Natural killer cell (primary cell): ENCODE measurements around the gene ZNF175. TPM values are rescaled to one million over a fixed set of nuclear protein-coding genes. Genes with fewer than 3 reads are reported as not detected.

Experiments
- ATAC-seq, 3 donors: fragments of 150-1000 bp in 2 of 3; fragments of 200-7000 bp in 1 of 3; cut with Tn5 transposase; 1 replicate in 1 of 3; 2 replicates in 2 of 3; pipeline ENCODE4 v1.10.0; 2021; ENCODE audit warnings: mild to moderate bottlenecking in 2 of 3, moderate library complexity in 2 of 3
- DNase-seq, 2 donors: peaks; one replicate each; pipeline versions ENCODE4 v3.0.0 to v3.0.0-alpha.2; 2013 to 2021; ENCODE audit warnings: mixed read lengths in 1 of 2
- H3K27ac ChIP-seq: one replicate; pipeline ENCODE4 v1.5.1; 2013; ENCODE audit warnings: mild to moderate bottlenecking, low read length
- H3K27me3 ChIP-seq: one replicate; pipeline ENCODE4 v1.6.1; 2013; ENCODE audit warnings: low read length; ENCODE audit not compliant: control insufficient read depth, insufficient read depth
- H3K36me3 ChIP-seq: one replicate; pipeline ENCODE4 v1.6.1; 2013; ENCODE audit warnings: low read length; ENCODE audit not compliant: control insufficient read depth, insufficient read depth
- H3K4me1 ChIP-seq: one replicate; pipeline ENCODE4 v1.6.1; 2013; ENCODE audit warnings: low read length; ENCODE audit not compliant: control insufficient read depth, insufficient read depth
- H3K4me3 ChIP-seq: one replicate; pipeline ENCODE4 v1.5.1; 2013; ENCODE audit warnings: low read length
- H3K9me3 ChIP-seq: one replicate; pipeline ENCODE4 v1.6.1; 2013; ENCODE audit warnings: low read length; ENCODE audit not compliant: control insufficient read depth, insufficient read depth
- H3K27ac Mint-ChIP-seq, 2 donors: one replicate each; pipeline ENCODE4 v1.8.0; 2022; ENCODE audit warnings: mild to moderate bottlenecking in 2 of 2, mixed read lengths in 2 of 2, moderate library complexity in 1 of 2
- H3K27me3 Mint-ChIP-seq, 2 donors: one replicate each; pipeline ENCODE4 v1.8.0; 2022; ENCODE audit warnings: low read depth in 2 of 2, mixed read lengths in 2 of 2
- H3K36me3 Mint-ChIP-seq: one replicate; pipeline ENCODE4 v1.8.0; 2022; ENCODE audit warnings: mixed read lengths
- H3K4me1 Mint-ChIP-seq, 2 donors: one replicate each; pipeline ENCODE4 v1.8.0; 2022; ENCODE audit warnings: mixed read lengths in 2 of 2
- H3K4me3 Mint-ChIP-seq: one replicate; pipeline ENCODE4 v1.8.0; 2022; ENCODE audit warnings: mild to moderate bottlenecking, moderate library complexity, mixed read lengths
- H3K9me3 Mint-ChIP-seq, 2 donors: one replicate each; pipeline ENCODE4 v1.8.0; 2022; ENCODE audit warnings: mixed read lengths in 2 of 2
- WGBS: methylation state at CpG from one replicate; pipeline ENCODE4 v1.1.7; 2013; ENCODE audit warnings: missing lambda C conversion rate; ENCODE audit not compliant: insufficient coverage; 5-methylcytosine and 5-hydroxymethylcytosine counted together
- intact Hi-C: fragments of 100-400 bp; cut with micrococcal nuclease; formaldehyde crosslinking; loops from one replicate; pipeline ENCODE4 v1.14.2; 2022
- total RNA-seq, 4 donors: library from RNA; stranded (reverse); fragments of 120-200 nt in 1 of 4; gene quantifications; one replicate each; pipeline versions ENCODE4 v1.2.3 to v1.2.4, GENCODE V29; 2013 to 2022
- TF ChIP-seq, protein P1 (sequence below): fragments of 200-600 bp; IDR thresholded peaks from one replicate; pipeline ENCODE4 v1.8.0; 2022; ENCODE audit warnings: antibody characterized with exemption

Gene ZNF175
- total RNA-seq, 3 donors from 2014 or later (not counting 1 experiment from before 2014, with no cell fraction given) = 3.4 to 4.8 (median 4.0) TPM

DNA sequence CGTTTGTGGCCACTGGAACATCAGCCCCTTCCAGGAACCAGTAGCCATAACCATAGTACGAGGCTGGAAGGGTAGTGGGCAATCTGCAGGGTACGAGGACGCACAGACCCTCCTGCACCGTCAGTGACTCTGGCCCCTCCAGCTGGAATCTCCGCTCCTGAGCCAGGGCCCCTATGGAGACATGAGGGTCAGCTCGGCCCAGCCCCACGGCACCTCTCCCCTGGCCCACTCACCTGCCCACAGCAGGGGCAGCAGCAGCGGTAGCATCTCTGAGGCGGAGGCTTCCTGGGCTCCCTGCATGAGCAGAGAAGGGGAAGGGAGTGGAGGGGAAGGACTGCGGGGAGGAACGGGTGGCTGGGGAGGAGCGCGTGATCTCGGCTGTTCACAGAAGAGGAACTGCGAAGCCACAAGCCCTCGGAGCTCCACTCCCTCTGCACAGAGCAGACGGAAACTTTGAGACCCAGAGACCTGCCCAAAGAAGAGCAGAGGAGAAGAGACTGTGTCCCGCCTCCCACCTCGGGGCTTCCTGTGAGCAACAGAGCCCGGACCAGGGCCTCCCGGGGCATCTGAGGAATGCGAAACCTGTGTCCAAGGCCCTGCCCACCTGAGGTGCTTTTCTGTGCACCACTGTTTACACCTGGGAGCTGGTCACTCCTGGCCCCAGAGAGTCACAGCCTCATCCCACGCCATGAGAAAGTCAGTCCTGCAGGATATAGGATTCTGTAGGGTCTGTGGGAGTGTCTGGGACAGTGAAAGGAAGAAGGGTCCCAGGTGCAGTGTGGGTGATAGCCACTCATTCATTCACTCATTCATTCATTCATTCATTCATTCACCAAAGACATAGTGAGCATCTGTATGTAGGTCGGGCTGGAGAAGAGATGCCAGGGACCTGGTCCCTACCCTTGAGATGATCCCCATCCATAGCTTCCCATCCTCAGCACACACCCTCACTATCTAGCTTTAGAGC, 39.5 kb upstream of the ZNF175 start, which contains the start of gene SIGLEC6:
SIGLEC6 (minus strand) TSS at position 322 of the 967 bp plus-strand sequence; CDS start at position 300, 22 bp downstream.
- 22% methylated on average over 25 of the region's 25 CpGs for WGBS
- H3K9me3 Mint-ChIP-seq = no peaks in the 10 kb centered on the region
- H3K27me3 Mint-ChIP-seq = peaks cover 11 to 41% of the 10 kb centered on the region in 2 donors
- TF ChIP-seq, protein P1, sequence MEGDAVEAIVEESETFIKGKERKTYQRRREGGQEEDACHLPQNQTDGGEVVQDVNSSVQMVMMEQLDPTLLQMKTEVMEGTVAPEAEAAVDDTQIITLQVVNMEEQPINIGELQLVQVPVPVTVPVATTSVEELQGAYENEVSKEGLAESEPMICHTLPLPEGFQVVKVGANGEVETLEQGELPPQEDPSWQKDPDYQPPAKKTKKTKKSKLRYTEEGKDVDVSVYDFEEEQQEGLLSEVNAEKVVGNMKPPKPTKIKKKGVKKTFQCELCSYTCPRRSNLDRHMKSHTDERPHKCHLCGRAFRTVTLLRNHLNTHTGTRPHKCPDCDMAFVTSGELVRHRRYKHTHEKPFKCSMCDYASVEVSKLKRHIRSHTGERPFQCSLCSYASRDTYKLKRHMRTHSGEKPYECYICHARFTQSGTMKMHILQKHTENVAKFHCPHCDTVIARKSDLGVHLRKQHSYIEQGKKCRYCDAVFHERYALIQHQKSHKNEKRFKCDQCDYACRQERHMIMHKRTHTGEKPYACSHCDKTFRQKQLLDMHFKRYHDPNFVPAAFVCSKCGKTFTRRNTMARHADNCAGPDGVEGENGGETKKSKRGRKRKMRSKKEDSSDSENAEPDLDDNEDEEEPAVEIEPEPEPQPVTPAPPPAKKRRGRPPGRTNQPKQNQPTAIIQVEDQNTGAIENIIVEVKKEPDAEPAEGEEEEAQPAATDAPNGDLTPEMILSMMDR = no peak
- peaks cover 7% of the 10 kb centered on the region for H3K36me3 Mint-ChIP-seq
- Histone ChIP-seq H3K27ac (no peak within 1 kb of the TSS), H3K4me3 (peak within 1 kb of the TSS; percentile 31), H3K27me3 (no peaks in the 10 kb centered on the region), H3K36me3 (no peaks in the 10 kb centered on the region), H3K9me3 (no peaks in the 10 kb centered on the region), H3K4me1 (peaks cover 14% of the 10 kb centered on the region)
- intact Hi-C loops = no loop called here
- H3K4me3 Mint-ChIP-seq = peak within 1 kb of the TSS; percentile 57
- DNase-seq (peak; percentile 13 to 40), ATAC-seq (peak; percentile 89 to 98 (median 94))
- peak within 1 kb of the TSS in 1 of 2 donors; percentile 42 for H3K27ac Mint-ChIP-seq
- peaks cover 6 to 17% of the 10 kb centered on the region in 2 donors for H3K4me1 Mint-ChIP-seq

DNA sequence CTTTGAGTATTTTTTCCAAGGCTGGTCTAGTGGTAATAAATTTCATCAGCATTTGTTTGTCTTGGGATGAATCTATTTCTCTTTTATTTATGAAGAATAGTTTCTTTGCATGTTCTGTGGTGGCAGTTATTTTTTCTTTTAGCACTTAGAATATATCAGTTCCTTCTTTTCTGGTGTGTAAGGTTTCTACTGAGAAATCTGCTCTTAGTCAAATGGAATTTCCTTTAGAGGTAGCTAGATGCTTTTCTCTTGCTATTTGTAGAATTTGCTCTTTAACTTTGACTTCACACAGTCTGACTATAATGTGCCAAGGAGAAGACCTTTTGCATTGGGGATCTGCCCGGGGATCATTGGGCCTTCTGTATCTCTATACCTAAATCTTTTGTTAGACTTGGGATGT, 35.5 kb upstream of the ZNF175 start:
- H3K27me3 Mint-ChIP-seq = peaks cover 15 to 46% of the 10 kb centered on the region in 2 donors
- ATAC-seq = no peak
- H3K36me3 Mint-ChIP-seq = peaks cover 8% of the 10 kb centered on the region
- peaks cover 3% of the 10 kb centered on the region for H3K27me3 ChIP-seq
- peaks cover 6 to 17% of the 10 kb centered on the region in 2 donors for H3K4me1 Mint-ChIP-seq
- no peaks in the 10 kb centered on the region for H3K9me3 Mint-ChIP-seq
- peaks cover 14% of the 10 kb centered on the region for H3K4me1 ChIP-seq
- no peak overlapping the region for H3K4me3 ChIP-seq
- WGBS = no CpG with 5 or more reads among the region's 1 CpG
- TF ChIP-seq, protein P1 = no peak
- no peaks in the 10 kb centered on the region for H3K9me3 ChIP-seq
- H3K27ac Mint-ChIP-seq = no peak overlapping the region
- no peak for DNase-seq
- H3K4me3 Mint-ChIP-seq = no peak overlapping the region
- no peak overlapping the region for H3K27ac ChIP-seq
- intact Hi-C loops = no loop called here
- no peaks in the 10 kb centered on the region for H3K36me3 ChIP-seq

GRCh38 chr19:51539821-51540366, 31.2 kb upstream of the ZNF175 start:
- Histone ChIP-seq H3K9me3 (no peaks in the 10 kb centered on the region), H3K27ac (no peak overlapping the region), H3K36me3 (no peaks in the 10 kb centered on the region), H3K27me3 (peaks cover 3% of the 10 kb centered on the region), H3K4me3 (no peak overlapping the region), H3K4me1 (no peaks in the 10 kb centered on the region)
- TF ChIP-seq, protein P1 = no peak
- Mint-ChIP-seq H3K4me1 (no peaks in the 10 kb centered on the region), H3K9me3 (no peaks in the 10 kb centered on the region), H3K27me3 (peaks cover 29 to 51% of the 10 kb centered on the region in 2 donors), H3K27ac (no peak overlapping the region), H3K36me3 (peaks cover 8% of the 10 kb centered on the region), H3K4me3 (no peak overlapping the region)
- intact Hi-C loops = no loop called here
- 90% methylated on average over 3 of the region's 4 CpGs for WGBS
- no peak for DNase-seq
- no peak for ATAC-seq
